OCI-LY3 (cell line): ENCODE measurements around the gene GSTO2.

Experiments used
- CTCF ChIP-seq: fragments of 200-600, 300-600 bp; sonication (generic); IDR thresholded peaks from 2 replicates; pipeline ENCODE4 v1.5.1; 2014; ENCODE audit warnings: antibody characterized with exemption, low read length, low read depth
- EZH2phosphoT487 ChIP-seq: fragments of 200-600 bp; shearing (Covaris generic); IDR thresholded peaks from 2 replicates; pipeline ENCODE4 v1.6.1; 2018; ENCODE audit warnings: antibody characterized with exemption, mixed run types, low read depth

GRCh38 chr10:104337985-104338735, 69.2 kb downstream of the GSTO2 start, which contains the start of gene ITPRIP:
- 0 out of 2 replicates have a peak, but pooled peaks have one; percentile 13 for TF ChIP-seq CTCF
- TF ChIP-seq EZH2phosphoT487, result no peak
